Measurements from ENCODE around the gene LDAF1. TPM values are rescaled to one million over a fixed set of nuclear protein-coding genes. Genes with fewer than 3 reads are reported as not detected.
"Not testable (repeated sequence)": the region's sequence is repeated elsewhere in the genome, so short reads cannot be mapped to it uniquely, and the experiment has no call there.

The LDAF1 gene
- polyA plus RNA-seq, 10 donors, result 25.6 to 46.7 (median 41.3) TPM

- DNase-seq, result peak in 2 of 3 donors; percentile 11 to 12
Measured at GRCh38 chr16:21190599-21190998, 32.1 kb downstream of the LDAF1 start.

- DNase-seq, result no peak
Measured at GRCh38 chr16:21192991-21193390, 34.5 kb downstream of the LDAF1 start.

- DNase-seq, result peak in 2 of 3 donors; percentile 16 to 24
Measured at GRCh38 chr16:21194771-21195301, 36.4 kb downstream of the LDAF1 start.

DNA sequence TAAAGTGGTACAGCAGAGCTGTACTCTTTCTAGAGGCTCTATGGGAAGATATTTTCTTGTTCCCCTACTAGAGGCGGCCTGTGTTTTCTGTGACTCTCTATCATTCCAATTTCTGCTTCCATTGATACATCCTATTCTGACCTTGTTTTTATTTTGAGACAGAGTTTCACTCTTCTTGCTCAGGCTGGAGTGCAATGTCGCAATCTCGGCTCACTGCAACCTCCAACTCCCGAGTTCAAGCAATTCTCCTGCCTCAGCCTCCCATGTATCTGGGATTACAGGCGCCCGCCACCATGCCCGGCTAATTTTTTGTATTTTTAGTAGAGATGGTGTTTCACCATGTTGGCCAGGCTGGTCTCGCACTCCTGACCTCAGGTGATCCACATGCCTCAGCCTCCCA, 36.9 kb downstream of the LDAF1 start:
- DNase-seq, result not testable (repeated sequence)

DNA sequence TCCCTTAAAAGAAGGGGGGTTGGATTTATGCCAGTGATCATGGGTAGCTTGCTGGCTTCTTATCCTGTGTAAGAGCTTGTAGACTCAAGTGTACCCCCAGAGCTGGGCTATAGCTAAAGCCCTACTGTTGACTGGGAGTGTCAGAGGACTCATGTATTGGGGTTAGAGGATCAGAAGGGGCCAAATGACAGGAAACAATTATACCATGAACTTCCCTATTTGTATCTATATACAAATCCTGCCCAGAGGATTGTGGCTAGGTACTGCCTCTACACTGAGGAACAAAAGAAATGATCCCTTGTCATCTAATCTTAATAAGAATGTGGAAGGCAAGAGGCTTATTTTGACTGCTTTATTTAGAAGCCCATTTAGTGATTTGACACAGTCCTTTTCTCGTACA, 38.6 kb downstream of the LDAF1 start:
- no peak for DNase-seq

- DNase-seq, result no peak
Measured at GRCh38 chr16:21197621-21198020, 39.1 kb downstream of the LDAF1 start.

GRCh38 chr16:21199607-21200218, 41.2 kb downstream of the LDAF1 start:
- DNase-seq, result no peak

GRCh38 chr16:21203155-21203797, 44.8 kb downstream of the LDAF1 start:
- DNase-seq, result no peak

DNA sequence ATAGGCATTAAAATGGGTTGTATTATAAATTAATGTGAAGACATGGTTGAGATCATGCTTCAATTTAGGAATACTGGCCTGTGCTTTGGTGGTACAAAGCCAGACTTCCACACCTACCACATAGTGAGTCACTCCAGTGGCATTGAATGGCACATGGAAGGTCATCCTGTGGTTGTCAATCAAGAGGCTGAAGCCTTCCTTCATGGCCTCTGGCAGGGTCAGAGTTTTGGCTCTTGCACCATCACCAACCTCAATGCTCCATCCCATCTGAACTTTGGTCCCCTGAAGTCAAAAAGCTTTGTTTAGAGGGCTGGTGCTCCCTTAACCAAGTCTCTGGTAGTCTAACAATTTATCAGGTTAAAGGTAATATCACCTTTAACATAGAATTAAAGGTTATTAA, 46.8 kb downstream of the LDAF1 start:
- no peak for DNase-seq

GRCh38 chr16:21206550-21206949, 48.1 kb downstream of the LDAF1 start:
- DNase-seq, result no peak

DNA sequence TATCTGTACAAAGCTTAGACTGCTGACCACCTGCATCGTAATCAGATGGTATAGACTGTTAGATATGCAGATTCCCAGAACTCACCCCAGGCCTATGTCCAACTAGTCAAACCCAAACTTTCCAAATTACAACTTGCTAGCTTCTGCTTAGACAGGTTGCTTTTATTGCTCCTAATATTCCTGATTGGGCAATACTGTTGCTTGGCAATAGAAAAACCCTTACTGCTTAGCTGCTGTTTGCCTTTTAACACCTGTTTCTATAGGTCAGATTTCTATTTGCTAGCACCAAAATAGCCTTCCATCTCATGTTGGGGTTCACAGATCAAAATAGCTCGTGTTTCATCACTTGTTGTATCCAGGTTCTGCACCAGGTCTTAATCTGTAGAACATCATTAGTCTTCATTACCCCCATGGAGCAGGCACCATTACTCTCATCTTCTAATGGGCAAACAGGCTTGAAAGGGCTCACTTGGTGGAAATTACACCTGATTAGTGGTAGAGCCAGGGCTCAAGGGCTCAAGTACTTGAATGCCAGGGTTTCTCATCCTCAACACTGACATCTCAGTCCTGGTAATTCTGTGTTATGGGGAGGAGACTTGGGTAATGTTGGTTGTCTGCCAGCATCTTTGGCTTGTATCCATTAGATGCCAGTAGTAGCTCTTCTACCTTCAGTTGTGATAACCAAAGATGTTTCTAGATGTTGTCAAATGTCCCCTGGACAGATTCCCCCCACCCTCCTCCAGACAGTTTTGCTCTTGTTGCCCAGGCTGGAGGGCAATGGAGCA, 50.2 kb downstream of the LDAF1 start:
- no peak for DNase-seq

DNA sequence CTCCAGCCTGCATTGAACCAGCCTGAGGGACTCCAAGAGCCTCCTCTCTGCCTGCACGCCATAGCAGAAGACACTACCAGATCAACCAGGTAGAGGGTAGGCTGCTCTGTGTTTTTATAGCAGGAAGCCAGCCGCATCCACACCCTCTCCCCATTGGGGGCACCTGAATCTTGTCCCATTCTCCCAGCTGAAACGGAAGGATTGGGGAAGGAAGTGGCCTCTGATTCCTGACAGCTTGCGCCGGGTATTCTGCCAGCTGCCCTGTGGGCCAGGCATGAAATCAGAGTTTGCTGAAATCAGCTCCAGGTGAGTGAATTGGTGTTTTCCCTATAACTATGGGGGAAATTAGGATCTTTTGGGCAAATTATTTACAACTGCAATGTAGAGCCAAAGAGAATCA, 53.0 kb downstream of the LDAF1 start, which contains the start of gene ZP2:
TSS of gene ZP2 (minus strand) at position 89 of the 400 bp plus-strand sequence. CDS start at position 62, 27 bp downstream.
- DNase-seq, result no peak

DNA sequence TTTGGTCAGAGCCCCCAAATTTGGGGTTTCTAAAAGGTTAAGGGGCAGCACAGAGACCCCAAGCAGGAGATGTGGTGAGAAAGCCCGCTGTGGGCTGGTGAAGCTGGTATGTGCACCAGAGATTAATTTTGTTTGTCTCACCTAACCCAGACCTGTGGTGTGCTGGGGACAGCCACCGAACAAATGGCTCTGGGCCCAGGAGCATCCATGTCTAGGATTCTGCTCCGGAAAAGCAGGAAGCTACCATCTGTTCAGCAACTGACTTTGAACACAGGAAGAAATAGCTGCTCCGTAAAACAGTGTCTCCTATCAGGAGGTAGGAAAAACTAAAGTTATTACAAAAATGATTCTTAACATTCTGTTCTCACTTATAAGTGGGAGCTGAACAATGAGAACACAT, 55.6 kb downstream of the LDAF1 start:
- DNase-seq, result no peak

GRCh38 chr16:21217121-21217520, 58.6 kb downstream of the LDAF1 start:
- no peak for DNase-seq

GRCh38 chr16:21218153-21218552, 59.7 kb downstream of the LDAF1 start:
- no peak for DNase-seq

DNA sequence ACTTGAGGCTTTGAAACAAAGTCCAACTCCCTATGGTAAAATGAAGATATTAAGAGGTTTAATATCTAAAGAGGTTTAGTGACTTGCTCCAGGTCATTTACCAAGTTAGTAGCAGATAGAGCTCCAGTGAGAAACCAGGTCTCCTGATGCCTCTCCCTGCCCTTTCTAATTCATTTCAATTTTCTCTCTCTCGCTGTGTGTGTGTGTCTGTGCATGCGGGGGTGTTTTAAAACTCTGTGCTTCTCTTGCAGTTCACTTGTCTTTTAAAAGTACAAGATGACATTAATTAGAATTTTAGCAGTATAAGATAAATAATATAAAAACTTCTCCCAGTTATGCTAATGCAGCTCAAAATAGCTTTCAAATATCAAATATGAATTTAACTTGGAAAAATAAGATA, 61.1 kb downstream of the LDAF1 start:
- DNase-seq, result no peak

DNA sequence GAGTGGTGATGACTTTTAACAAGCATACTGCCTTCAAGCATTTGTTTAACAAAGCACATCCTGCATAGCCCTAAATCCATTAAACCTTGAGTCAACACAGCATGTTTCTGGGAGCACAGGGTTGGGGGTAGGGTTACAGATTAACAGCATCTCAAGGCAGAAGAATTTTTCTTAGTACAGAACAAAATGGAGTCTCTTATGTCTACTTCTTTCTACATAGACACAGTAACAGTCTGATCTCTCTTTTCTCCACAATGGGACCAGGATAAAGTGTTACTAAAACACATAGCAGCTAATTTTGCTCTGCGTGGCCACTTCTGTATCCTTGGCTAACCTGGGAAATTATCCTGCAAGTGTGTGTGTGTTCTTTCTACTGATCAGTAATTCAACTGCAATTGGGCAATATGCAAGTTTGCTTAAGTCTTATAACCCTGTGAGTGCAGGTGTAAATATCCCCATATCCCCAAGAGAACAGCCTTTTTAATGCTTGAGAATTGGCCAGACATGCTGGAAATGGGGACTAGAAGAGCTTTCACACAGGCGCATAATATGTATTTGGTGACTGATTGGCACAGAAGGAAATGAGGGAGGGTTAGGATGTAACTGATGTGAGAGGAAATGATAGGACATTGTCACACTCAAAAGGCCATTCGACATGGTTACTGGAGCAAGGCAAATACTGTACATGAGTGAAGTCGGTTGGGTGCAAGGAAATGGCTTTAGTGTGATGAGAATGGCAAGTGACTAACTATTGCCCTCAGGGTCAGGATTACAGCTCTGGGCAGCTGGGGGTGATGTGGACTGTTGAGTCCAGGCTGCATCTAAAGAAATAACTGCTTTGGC, 64.2 kb downstream of the LDAF1 start:
- no peak for DNase-seq

DNA sequence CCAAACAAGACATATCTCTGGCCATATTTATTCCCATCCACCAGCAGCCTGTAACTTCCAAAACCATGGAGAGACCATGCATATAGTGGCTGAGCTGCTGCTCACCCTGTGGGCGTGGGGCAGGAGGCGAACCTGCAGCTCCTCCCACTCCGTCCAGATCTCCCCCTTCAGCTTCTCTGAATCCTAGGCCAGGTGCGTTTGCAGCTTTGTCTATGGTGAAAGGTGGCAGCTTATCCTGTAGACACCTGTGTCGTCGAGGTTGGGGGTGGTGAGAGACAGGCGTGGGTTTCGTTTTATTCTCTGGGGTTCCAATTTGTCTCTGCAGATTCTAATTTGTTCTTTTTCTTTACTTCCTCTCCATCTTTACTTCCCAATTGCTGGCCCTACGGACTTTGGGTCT, 65.3 kb downstream of the LDAF1 start:
- no peak for DNase-seq

- no peak for DNase-seq
Measured at GRCh38 chr16:21224800-21225199, 66.3 kb downstream of the LDAF1 start.

- peak; percentile 8 to 29 (median 14) for DNase-seq
Measured at GRCh38 chr16:21226749-21227148, 68.3 kb downstream of the LDAF1 start.

- no peak for DNase-seq
Measured at GRCh38 chr16:21227866-21228265, 69.4 kb downstream of the LDAF1 start.
